Stimulated activated CD8-positive, alpha-beta memory T cell treated with anti-CD3 and anti-CD28 coated beads, Interleukin-4, amount 100 ng/mL, for 1 hour (primary cell): ENCODE results near the gene PLSCR5.

ENCODE experiments used
- DNase-seq, 2 donors: peaks; one replicate each; pipeline ENCODE4 v3.0.0-alpha.2; 2020; ENCODE audit warnings: low read depth in 2 of 2, low spot score in 1 of 2

PLSCR5 gene

GRCh38 chr3:146544929-146545528 is 60.1 kb downstream of the PLSCR5 start:
- DNase-seq = no peak

- peak; percentile 35 to 65 for DNase-seq
These were observed 60.9 kb downstream of the PLSCR5 start, which contains the start of gene PLSCR1 for GRCh38 chr3:146544002-146544928. TSS of gene PLSCR1 (minus strand) at chr3:146544607. CDS start at chr3:146536552, 8,055 bp downstream.

- DNase-seq = no peak
These were observed 61.6 kb downstream of the PLSCR5 start for GRCh38 chr3:146543461-146544001.

- no peak for DNase-seq
These were observed 62.2 kb downstream of the PLSCR5 start for GRCh38 chr3:146542978-146543377.

- DNase-seq = no peak
These were observed 63.0 kb downstream of the PLSCR5 start for GRCh38 chr3:146542179-146542578.

- no peak for DNase-seq
These were observed 64.2 kb downstream of the PLSCR5 start for GRCh38 chr3:146540978-146541377.

GRCh38 chr3:146540236-146540635 is 64.9 kb downstream of the PLSCR5 start:
- no peak for DNase-seq

- no peak for DNase-seq
These were observed 65.8 kb downstream of the PLSCR5 start for GRCh38 chr3:146539315-146539714.

GRCh38 chr3:146537603-146538002 is 67.5 kb downstream of the PLSCR5 start:
- no peak for DNase-seq

- DNase-seq = no peak
These were observed 68.5 kb downstream of the PLSCR5 start for GRCh38 chr3:146536681-146537080.
